ENCODE measurements around the gene PLD1. TPM values are rescaled to one million over a fixed set of nuclear protein-coding genes. Genes with fewer than 3 reads are reported as not detected.

Gene PLD1
- total and polyA plus RNA-seq, 2 of the 8 experiments (the other 6 are each of a cell fraction or from before 2014, with no cell fraction given) = 1.2 to 2.6 TPM

GRCh38 chr3:171715155-171715554, 95.1 kb downstream of the PLD1 start:
- Histone ChIP-seq H3K79me2 (ENCODE audit: control insufficient read depth in 1 of 2, insufficient read depth in 2 of 2, low read length in 2 of 2) (no peaks in the 10 kb centered on the region), H4K8ac (ENCODE audit: extremely low read depth, insufficient read depth, low read length) (no peak overlapping the region), H3K23ac (ENCODE audit: insufficient read length) (no peak overlapping the region), H3K23me2 (ENCODE audit: low read depth, low read length) (peaks cover 2% of the 10 kb centered on the region; the same call in 1 of the 2 replicates), H3K36me3 (ENCODE audit: control insufficient read depth in 2 of 4, insufficient read depth in 4 of 4, low read length in 3 of 4) (no peaks in the 10 kb centered on the region), H3K4me3 (ENCODE audit: extremely low read depth in 1 of 4, insufficient read depth in 2 of 4, low read depth in 3 of 4, low read length in 4 of 4) (no peak overlapping the region), H3K4ac (replicated peaks; ENCODE audit: insufficient read length, low read depth, low read length) (no peak overlapping the region), H3K9me3 (ENCODE audit: insufficient read depth in 2 of 2, low read depth in 1 of 2, low read length in 1 of 2) (0 out of 4 replicates have a peak, but pooled peaks cover 3 to 7% of the 10 kb centered on the region in 2 experiments), H2BK5ac (ENCODE audit: low read depth, low read length) (no peak overlapping the region), H4K91ac (replicated peaks; ENCODE audit: insufficient read length, low read length) (no peak overlapping the region), H4K5ac (ENCODE audit: insufficient read length, low read depth, low read length) (no peak overlapping the region), H3K9ac (replicated peaks in 1 of 4; ENCODE audit: extremely low read depth in 1 of 4, low read depth in 3 of 4, low read length in 3 of 4) (no peak overlapping the region), H3K18ac (ENCODE audit: extremely low read depth, low read length) (no peak overlapping the region), H3K14ac (ENCODE audit: insufficient read length) (no peak overlapping the region), H3K27me3 (replicated peaks in 1 of 4; ENCODE audit: control insufficient read depth in 3 of 4, extremely low read depth in 1 of 4, insufficient read depth in 3 of 4, low read length in 3 of 4) (no peaks in the 10 kb centered on the region), H3K4me2 (ENCODE audit: insufficient read depth in 1 of 2, low read depth in 2 of 2, low read length in 2 of 2) (no peak overlapping the region), H2BK12ac (ENCODE audit: low read depth, low read length) (no peak overlapping the region), H3K4me1 (replicated peaks in 1 of 4; ENCODE audit: control insufficient read depth in 3 of 4, insufficient read depth in 4 of 4, low read length in 3 of 4) (peaks cover 0 to 9% (median 4%) of the 10 kb centered on the region in 4 experiments; a peak in 2 of 7 replicates), H2AK5ac (ENCODE audit: low read depth, low read length) (no peak overlapping the region), H3K27ac (ENCODE audit: low read depth, low read length) (no peak overlapping the region), H4K20me1 (replicated peaks in 1 of 2; ENCODE audit: control insufficient read depth in 1 of 2, insufficient read depth in 2 of 2, low read length in 2 of 2) (no peaks in the 10 kb centered on the region), H3K56ac (replicated peaks; ENCODE audit: insufficient read length, low read depth, low read length) (no peak overlapping the region), H2AFZ (ENCODE audit: low read length) (no peak overlapping the region), H2BK20ac (ENCODE audit: low read length) (no peak overlapping the region), H2BK15ac (ENCODE audit: low read length) (no peak overlapping the region), H2BK120ac (replicated peaks; ENCODE audit: low read depth, low read length) (no peak overlapping the region), H3K79me1 (ENCODE audit: low read depth, low read length) (no peaks in the 10 kb centered on the region)
- ChIA-PET POLR2A (ENCODE audit: partially characterized antibody) (no interaction called here), CTCF (ENCODE audit: partially characterized antibody) (interaction anchor here (0.8 to 1.5 kb wide), 2 partner anchors 10 to 115 kb away, joined by 3 to 7 read pairs; no protein-coding TSS in a partner anchor)
- 94% methylated on average over 2 of the region's 2 CpGs; no CpG with 5 or more reads in 1 of the 2 experiments for WGBS, 2 experiments (ENCODE audit: extremely low coverage in 1 of 2, insufficient coverage in 1 of 2, insufficient read length in 1 of 2, insufficient replicate concordance in 2 of 2, low coverage in 1 of 2, low lambda C conversion rate in 2 of 2, missing lambda C conversion rate in 1 of 2)
- FAIRE-seq (no peak), DNase-seq (ENCODE audit: low read depth in 1 of 2, low spot score in 2 of 2) (no peak)
- TF ChIP-seq TCF12 (IDR thresholded peaks at IDR 0.05; ENCODE audit: low read depth, low read length) = no peak
- no peak for TF ChIP-seq KDM1A (IDR thresholded peaks at IDR 0.05; ENCODE audit: borderline replicate concordance, low read length)
- no peak for TF ChIP-seq ZNF274 (IDR thresholded peaks at IDR 0.05; ENCODE audit: borderline replicate concordance, extremely low read depth, low read length)
- TF ChIP-seq TBP (IDR thresholded peaks at IDR 0.05; ENCODE audit: low read depth, low read length) = no peak
- TF ChIP-seq SP2 (IDR thresholded peaks at IDR 0.05; ENCODE audit: low read length) = no peak
- no peak for TF ChIP-seq CHD2 (IDR thresholded peaks at IDR 0.05; ENCODE audit: low read length)
- TF ChIP-seq RAD21 (IDR thresholded peaks at IDR 0.05 in 1 of 2, conservative IDR thresholded peaks at IDR 0.05 in 1 of 2; ENCODE audit: low read depth in 2 of 2, low read length in 2 of 2) = no peak
- TF ChIP-seq POU5F1 (IDR thresholded peaks at IDR 0.05; ENCODE audit: low read depth, low read length) = no peak
- no peak for TF ChIP-seq HDAC2 (IDR thresholded peaks at IDR 0.05; ENCODE audit: borderline replicate concordance in 1 of 2, low read depth in 2 of 2, low read length in 2 of 2)
- TF ChIP-seq BCL11A (IDR thresholded peaks at IDR 0.05; ENCODE audit: low read depth in 2 of 2, low read length in 2 of 2) = no peak
- TF ChIP-seq RBBP5 (IDR thresholded peaks at IDR 0.05; ENCODE audit: borderline replicate concordance, low read depth, low read length) = no peak
- no peak for TF ChIP-seq CHD1 (IDR thresholded peaks at IDR 0.05; ENCODE audit: low read depth, low read length)
- no peak for TF ChIP-seq CBX8 (IDR thresholded peaks at IDR 0.05; ENCODE audit: borderline replicate concordance, low read depth, low read length)

Data from H1 (cell line).